GM12875 (cell line): ENCODE results near the gene LUM.

Experiments used
- H3K4me3 ChIP-seq: one replicate; pipeline ENCODE4 v1.5.1; 2011; ENCODE audit warnings: low read depth, low read length, control low read depth
- TF ChIP-seq, protein P1 (sequence below): IDR thresholded peaks from 2 replicates; pipeline ENCODE4 v1.5.1; 2011; ENCODE audit warnings: low read depth, mild to moderate bottlenecking, control low read depth, inconsistent platforms, low read length, moderate library complexity, borderline replicate concordance; ENCODE audit not compliant: insufficient read depth

The LUM gene

DNA sequence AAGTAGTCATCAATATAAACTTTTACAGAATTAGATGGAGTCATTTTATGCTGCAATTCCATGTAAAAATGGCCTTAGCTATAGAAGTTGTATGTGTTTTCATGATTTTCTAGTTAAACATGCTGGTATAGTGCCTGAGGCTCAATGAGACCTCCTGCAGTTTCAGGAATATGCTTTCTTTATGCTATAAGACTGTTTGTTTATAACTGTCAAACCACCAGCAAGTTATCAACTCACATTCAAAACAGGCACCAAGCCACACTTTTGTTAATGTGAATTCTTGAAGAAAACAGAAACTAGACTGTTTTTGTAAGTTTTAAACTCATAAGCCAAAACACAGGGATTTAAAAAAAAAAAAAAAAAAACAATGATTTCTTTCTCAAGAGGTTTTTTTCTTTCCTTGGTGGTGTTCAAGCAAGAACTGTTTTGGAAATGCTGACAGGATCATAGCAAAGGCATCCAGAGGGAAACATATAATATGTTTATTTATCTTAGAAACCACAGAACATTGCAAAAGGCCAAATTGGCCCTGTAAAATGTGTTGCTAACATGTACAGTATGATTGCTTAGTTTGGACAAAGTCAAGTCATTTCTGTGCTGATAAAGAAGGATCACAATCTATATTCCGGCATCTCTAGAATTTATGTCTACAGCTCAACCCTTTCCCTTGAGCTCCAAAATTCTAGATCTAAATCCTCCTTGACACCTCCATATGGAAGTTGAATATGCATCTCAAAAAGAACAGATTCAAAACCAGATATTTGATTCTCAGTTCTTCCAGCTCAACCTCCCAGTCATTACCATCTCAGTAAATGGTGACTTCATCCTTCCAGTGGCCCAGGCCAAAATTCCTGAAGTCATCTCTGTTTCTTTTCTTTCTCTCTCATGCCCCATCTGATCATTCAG lies 29.0 kb upstream of the LUM start:
- TF ChIP-seq, protein P1, sequence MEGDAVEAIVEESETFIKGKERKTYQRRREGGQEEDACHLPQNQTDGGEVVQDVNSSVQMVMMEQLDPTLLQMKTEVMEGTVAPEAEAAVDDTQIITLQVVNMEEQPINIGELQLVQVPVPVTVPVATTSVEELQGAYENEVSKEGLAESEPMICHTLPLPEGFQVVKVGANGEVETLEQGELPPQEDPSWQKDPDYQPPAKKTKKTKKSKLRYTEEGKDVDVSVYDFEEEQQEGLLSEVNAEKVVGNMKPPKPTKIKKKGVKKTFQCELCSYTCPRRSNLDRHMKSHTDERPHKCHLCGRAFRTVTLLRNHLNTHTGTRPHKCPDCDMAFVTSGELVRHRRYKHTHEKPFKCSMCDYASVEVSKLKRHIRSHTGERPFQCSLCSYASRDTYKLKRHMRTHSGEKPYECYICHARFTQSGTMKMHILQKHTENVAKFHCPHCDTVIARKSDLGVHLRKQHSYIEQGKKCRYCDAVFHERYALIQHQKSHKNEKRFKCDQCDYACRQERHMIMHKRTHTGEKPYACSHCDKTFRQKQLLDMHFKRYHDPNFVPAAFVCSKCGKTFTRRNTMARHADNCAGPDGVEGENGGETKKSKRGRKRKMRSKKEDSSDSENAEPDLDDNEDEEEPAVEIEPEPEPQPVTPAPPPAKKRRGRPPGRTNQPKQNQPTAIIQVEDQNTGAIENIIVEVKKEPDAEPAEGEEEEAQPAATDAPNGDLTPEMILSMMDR = no peak
- H3K4me3 ChIP-seq = no peak overlapping the region

DNA sequence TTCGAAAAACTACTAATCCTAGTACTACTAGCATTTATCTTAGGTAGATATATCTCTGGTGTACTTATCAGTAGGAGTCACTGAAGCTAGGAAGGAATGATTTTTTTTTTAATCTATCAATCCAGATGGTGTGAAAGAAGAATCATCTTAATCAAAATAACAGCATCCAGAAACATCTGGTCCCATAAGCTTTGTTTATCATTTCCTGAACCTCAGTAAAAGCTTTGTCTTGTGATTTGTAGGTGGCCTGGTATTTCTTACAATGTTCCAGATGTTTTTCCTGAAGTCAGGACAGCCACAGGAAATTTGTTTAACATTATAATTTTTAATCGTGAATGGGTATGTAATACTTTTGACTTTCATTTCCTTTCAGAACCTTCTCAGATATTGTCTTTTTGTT lies 28.0 kb upstream of the LUM start:
- H3K4me3 ChIP-seq = no peak overlapping the region
- TF ChIP-seq, protein P1 = no peak

DNA sequence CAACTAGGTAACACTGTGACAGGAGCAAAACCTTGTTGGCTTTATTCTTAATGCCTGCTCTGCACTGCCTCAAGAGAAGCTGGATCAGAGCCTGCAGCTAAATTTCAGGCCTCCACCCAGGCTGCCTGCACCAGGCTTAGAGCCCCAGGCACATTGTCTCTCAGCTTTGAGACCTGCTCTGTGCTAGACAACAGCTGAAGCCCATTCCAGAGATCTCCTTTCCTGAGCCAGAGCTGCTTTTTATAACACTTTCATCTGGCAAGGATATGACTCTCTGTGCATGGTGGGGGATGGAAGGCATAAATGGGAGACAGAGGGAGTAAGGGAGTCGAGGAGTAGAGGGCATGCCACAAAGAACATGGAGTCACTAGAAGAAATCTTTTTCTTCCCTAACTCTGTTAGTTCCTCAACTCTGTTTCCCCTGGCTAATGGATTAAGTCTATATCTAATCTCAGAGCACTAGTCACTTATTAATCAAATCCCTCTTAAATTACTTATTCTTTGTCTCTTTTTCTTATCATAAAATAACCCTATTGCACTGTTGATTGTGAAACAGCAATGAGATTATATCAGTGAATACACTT lies 27.1 kb upstream of the LUM start:
- no peak overlapping the region for H3K4me3 ChIP-seq

DNA sequence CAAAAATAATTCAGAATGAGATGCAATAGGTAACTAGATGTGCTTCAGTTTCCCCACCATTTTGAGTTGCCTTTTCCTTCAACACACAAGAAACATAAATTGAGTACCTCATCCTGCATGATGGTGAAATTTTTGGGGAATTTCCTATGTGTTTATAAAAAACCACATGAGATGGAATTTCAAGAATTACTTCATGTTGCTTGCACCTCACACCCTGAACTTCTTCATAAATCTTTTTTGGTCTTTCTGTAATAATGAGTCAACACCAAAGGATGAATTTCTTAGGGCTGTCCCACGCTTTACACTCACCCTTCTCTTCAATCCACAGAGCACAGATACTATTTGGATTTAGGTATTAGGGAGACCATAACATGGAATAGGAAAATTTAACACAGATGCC lies 22.6 kb upstream of the LUM start:
- H3K4me3 ChIP-seq = no peak overlapping the region
- TF ChIP-seq, protein P1 = no peak

More for the DNA sequence above, 27.1 kb upstream of the LUM start:
- TF ChIP-seq, protein P1 = no peak

DNA sequence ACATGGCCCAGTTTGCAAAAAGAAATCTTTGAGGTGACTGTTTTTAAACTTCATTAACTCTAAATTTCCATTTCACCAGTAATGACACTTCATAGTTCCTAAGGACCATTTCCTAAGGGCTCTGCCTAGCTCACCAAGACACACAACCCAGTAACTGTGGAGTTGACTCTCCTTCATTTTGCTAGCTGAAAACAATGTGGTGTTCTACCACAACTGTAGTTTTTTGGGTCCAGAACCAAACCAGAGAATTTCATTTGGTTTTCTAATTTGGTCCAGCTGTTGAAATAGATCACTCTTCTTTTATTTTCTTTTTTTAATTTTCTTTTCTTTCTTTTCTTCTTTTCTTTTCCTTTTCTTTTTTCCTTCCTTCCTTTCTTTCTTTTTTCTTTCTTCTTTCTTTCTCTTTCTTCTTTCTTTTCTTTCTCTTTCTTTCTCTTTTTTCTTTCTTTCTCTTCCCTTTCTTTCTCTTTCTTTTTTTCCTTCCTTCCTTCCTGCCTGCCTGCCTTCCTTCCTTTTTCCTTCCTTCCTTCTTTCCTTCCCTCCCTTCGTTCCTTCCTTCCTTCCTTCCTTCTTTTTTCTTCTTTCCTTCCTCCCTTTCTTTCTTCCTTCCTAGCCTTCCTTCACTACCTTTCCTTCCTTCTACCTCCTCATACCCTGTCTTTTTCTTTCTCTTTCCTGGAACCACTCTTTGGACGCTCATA lies 18.5 kb upstream of the LUM start:
- no peak overlapping the region for H3K4me3 ChIP-seq
- TF ChIP-seq, protein P1 = no peak

DNA sequence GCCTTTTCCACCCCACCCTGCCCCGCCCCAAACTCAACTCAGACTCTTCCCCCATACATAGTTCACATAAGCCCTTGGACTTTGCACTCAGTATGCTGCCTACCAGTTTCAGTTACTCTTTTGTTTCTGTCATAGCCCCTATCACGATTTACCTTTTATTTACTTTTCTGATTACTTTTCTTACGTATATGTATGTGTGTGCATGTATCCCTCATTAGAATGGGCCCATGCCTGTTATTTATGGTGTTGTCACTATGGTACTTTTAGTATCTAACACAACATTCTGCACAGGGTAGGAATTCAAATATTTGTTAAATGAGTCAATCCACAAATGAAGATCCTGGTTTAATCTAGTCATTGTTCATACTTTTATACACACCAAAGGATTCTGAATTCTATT lies 16.5 kb upstream of the LUM start:
- TF ChIP-seq, protein P1 = no peak
- no peak overlapping the region for H3K4me3 ChIP-seq

DNA sequence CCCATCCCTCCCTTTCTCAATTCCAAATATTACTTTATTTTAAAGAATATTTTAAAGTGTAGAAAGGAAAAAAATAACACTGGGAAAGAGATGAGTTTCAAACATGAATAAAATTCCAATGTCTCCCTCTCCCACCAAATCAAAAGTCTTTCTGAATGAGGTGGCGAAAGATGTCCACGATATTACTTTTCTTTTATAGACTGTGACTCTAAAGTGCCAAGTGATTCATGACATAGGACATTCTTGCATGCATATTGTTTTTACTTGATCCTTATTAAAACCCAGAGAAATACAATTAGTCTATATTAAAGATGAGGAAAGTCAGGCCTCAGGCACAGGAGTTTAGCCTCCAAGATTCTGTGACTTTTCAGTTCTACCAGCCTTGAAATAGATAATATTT lies 16.0 kb upstream of the LUM start:
- TF ChIP-seq, protein P1 = no peak
- H3K4me3 ChIP-seq = no peak overlapping the region
